ENCODE measurements around the gene CD2AP. TPM values are rescaled to one million over a fixed set of nuclear protein-coding genes. Genes with fewer than 3 reads are reported as not detected.
A peak's percentile ranks its signal among the peaks of the same experiment; 100 is the strongest.

CD2AP gene
- total RNA-seq, 1 donor from 2014 or later: 68.8 TPM

DNA sequence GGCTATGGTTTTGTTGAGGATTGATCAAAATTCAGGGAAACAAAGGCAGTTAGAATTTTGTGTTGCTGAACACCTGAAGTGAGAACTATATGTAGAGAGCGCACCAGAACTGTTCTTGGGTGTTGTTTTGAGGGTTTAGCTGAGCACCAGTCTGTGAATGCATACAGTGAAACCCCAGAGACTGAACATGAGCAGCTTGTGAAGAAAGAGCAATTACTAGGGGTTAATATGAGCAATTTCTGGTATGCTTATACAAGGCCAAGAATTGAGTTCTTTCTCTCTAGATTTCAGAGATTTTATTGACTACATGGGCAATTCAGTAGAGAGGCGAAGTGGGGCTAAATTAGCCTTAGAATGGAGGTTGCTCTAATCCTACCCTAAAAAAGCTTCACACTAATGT lies 93.9 kb downstream of the CD2AP start:
- Mint-ChIP-seq H3K36me3 (ENCODE audit: low read depth, unreplicated experiment) (peaks cover under 1% of the 10 kb centered on the region), H3K4me3 (ENCODE audit: unreplicated experiment) (no peak overlapping the region), H3K27ac (ENCODE audit: unreplicated experiment) (no peak overlapping the region), H3K27me3 (ENCODE audit: low read depth, unreplicated experiment) (no peaks in the 10 kb centered on the region), H3K9me3 (ENCODE audit: unreplicated experiment) (no peaks in the 10 kb centered on the region), H3K4me1 (ENCODE audit: low read depth, unreplicated experiment) (peaks cover 11% of the 10 kb centered on the region)
- H3K4me3 ChIP-seq (ENCODE audit: insufficient read depth, low read depth, low read length): no peak overlapping the region
- H3K4me2 ChIP-seq (ENCODE audit: low read length): no peak overlapping the region
- FAIRE-seq: no peak
- no peaks in the 10 kb centered on the region for H3K27me3 ChIP-seq (ENCODE audit: insufficient read depth, low read length)
- H3K36me3 ChIP-seq (ENCODE audit: insufficient read depth, low read length): no peaks in the 10 kb centered on the region
- H3K27ac ChIP-seq (ENCODE audit: low read depth, low read length): no peak overlapping the region
- no peaks in the 10 kb centered on the region for H3K4me1 ChIP-seq (ENCODE audit: insufficient read depth, low read length)
- H3K9ac ChIP-seq (ENCODE audit: low read length): no peak overlapping the region
- peak; percentile 12 for DNase-seq (ENCODE audit: low read depth)
- peaks cover 54% of the 10 kb centered on the region for H3K79me2 ChIP-seq (ENCODE audit: insufficient read depth, low read length)
- peaks cover 40% of the 10 kb centered on the region for H4K20me1 ChIP-seq (ENCODE audit: insufficient read depth, low read length)
- no peak overlapping the region for H2AFZ ChIP-seq (ENCODE audit: low read depth, low read length)
- no peaks in the 10 kb centered on the region for H3K9me3 ChIP-seq (ENCODE audit: insufficient read depth, low read depth, low read length)
- TF ChIP-seq EZH2 (IDR thresholded peaks at IDR 0.05; ENCODE audit: insufficient read depth, low read length): no peak
- TF ChIP-seq, protein P1, sequence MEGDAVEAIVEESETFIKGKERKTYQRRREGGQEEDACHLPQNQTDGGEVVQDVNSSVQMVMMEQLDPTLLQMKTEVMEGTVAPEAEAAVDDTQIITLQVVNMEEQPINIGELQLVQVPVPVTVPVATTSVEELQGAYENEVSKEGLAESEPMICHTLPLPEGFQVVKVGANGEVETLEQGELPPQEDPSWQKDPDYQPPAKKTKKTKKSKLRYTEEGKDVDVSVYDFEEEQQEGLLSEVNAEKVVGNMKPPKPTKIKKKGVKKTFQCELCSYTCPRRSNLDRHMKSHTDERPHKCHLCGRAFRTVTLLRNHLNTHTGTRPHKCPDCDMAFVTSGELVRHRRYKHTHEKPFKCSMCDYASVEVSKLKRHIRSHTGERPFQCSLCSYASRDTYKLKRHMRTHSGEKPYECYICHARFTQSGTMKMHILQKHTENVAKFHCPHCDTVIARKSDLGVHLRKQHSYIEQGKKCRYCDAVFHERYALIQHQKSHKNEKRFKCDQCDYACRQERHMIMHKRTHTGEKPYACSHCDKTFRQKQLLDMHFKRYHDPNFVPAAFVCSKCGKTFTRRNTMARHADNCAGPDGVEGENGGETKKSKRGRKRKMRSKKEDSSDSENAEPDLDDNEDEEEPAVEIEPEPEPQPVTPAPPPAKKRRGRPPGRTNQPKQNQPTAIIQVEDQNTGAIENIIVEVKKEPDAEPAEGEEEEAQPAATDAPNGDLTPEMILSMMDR (IDR thresholded peaks at IDR 0.05; ENCODE audit: insufficient read depth, low read depth, low read length): no peak

DNA sequence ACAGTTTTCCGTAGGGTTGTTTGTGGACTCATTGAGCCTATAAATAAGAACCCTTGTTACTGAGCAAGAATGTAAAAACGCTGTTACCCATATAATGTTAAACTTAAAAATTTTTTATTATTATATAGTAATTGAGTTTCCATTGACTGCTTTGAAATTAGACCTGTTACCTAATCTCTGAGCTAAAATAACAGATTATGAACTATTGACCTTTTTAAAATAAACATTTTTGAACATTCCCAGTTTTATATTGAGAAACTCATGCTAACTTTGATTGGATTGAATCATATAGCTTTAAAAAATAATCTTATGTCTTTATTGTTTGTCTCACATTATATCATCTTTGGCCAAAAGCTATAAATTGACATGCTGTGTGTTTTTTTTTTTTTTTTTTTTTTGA lies 95.5 kb downstream of the CD2AP start:
- no peak overlapping the region for H3K4me3 Mint-ChIP-seq (ENCODE audit: unreplicated experiment)
- H3K36me3 Mint-ChIP-seq (ENCODE audit: low read depth, unreplicated experiment): no peaks in the 10 kb centered on the region
- no peak overlapping the region for H3K27ac Mint-ChIP-seq (ENCODE audit: unreplicated experiment)
- no peak for DNase-seq (ENCODE audit: low read depth)
- no peaks in the 10 kb centered on the region for H3K9me3 Mint-ChIP-seq (ENCODE audit: unreplicated experiment)
- Histone ChIP-seq H3K9me3 (ENCODE audit: insufficient read depth, low read depth, low read length) (no peaks in the 10 kb centered on the region), H3K4me2 (ENCODE audit: low read length) (no peak overlapping the region), H4K20me1 (ENCODE audit: insufficient read depth, low read length) (peaks cover 33% of the 10 kb centered on the region), H2AFZ (ENCODE audit: low read depth, low read length) (no peak overlapping the region), H3K4me1 (ENCODE audit: insufficient read depth, low read length) (no peaks in the 10 kb centered on the region), H3K27ac (ENCODE audit: low read depth, low read length) (no peak overlapping the region), H3K9ac (ENCODE audit: low read length) (no peak overlapping the region), H3K36me3 (ENCODE audit: insufficient read depth, low read length) (peaks cover 5% of the 10 kb centered on the region), H3K4me3 (ENCODE audit: insufficient read depth, low read depth, low read length) (no peak overlapping the region), H3K79me2 (ENCODE audit: insufficient read depth, low read length) (peaks cover 40% of the 10 kb centered on the region), H3K27me3 (ENCODE audit: insufficient read depth, low read length) (no peaks in the 10 kb centered on the region)
- TF ChIP-seq, protein P1 (IDR thresholded peaks at IDR 0.05; ENCODE audit: insufficient read depth, low read depth, low read length): no peak
- TF ChIP-seq EZH2 (IDR thresholded peaks at IDR 0.05; ENCODE audit: insufficient read depth, low read length): no peak
- H3K27me3 Mint-ChIP-seq (ENCODE audit: low read depth, unreplicated experiment): no peaks in the 10 kb centered on the region
- no peak for FAIRE-seq
- peaks cover 11% of the 10 kb centered on the region for H3K4me1 Mint-ChIP-seq (ENCODE audit: low read depth, unreplicated experiment)

DNA sequence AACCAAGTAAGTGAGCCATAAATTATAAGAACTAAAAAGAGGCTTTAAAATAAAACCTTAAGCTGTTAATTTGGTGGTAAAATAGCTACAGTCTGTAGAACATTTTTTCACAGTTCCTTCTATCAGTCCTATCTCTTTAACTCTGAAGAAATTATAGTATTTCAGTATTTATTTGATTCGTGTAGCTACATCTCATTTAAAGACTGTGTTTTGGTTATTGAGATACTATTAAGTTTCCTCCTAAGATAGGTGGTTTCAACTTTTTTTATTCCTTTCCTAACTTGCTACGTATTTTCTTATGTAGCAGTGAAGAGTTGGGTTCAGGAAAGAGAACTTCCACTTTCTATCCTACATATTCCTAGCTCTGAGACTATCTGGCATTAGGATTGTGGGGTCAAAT lies 97.2 kb downstream of the CD2AP start:
- Histone ChIP-seq H3K27ac (ENCODE audit: low read depth, low read length) (no peak overlapping the region), H3K4me1 (ENCODE audit: insufficient read depth, low read length) (no peaks in the 10 kb centered on the region), H2AFZ (ENCODE audit: low read depth, low read length) (no peak overlapping the region), H3K9ac (ENCODE audit: low read length) (no peak overlapping the region), H3K79me2 (ENCODE audit: insufficient read depth, low read length) (peaks cover 37% of the 10 kb centered on the region), H3K4me2 (ENCODE audit: low read length) (no peak overlapping the region), H3K27me3 (ENCODE audit: insufficient read depth, low read length) (no peaks in the 10 kb centered on the region), H3K4me3 (ENCODE audit: insufficient read depth, low read depth, low read length) (no peak overlapping the region), H3K36me3 (ENCODE audit: insufficient read depth, low read length) (peaks cover 8% of the 10 kb centered on the region), H4K20me1 (ENCODE audit: insufficient read depth, low read length) (peaks cover 27% of the 10 kb centered on the region), H3K9me3 (ENCODE audit: insufficient read depth, low read depth, low read length) (no peaks in the 10 kb centered on the region)
- no peak for TF ChIP-seq EZH2 (IDR thresholded peaks at IDR 0.05; ENCODE audit: insufficient read depth, low read length)
- TF ChIP-seq, protein P1 (IDR thresholded peaks at IDR 0.05; ENCODE audit: insufficient read depth, low read depth, low read length): no peak
- H3K27ac Mint-ChIP-seq (ENCODE audit: unreplicated experiment): no peak overlapping the region
- H3K4me3 Mint-ChIP-seq (ENCODE audit: unreplicated experiment): no peak overlapping the region
- FAIRE-seq (no peak), DNase-seq (ENCODE audit: low read depth) (no peak)
- H3K36me3 Mint-ChIP-seq (ENCODE audit: low read depth, unreplicated experiment): peaks cover 7% of the 10 kb centered on the region
- H3K9me3 Mint-ChIP-seq (ENCODE audit: unreplicated experiment): no peaks in the 10 kb centered on the region
- H3K27me3 Mint-ChIP-seq (ENCODE audit: low read depth, unreplicated experiment): no peaks in the 10 kb centered on the region
- H3K4me1 Mint-ChIP-seq (ENCODE audit: low read depth, unreplicated experiment): peaks cover 11% of the 10 kb centered on the region
